ENCODE measurements around the gene NRK. TPM values are rescaled to one million over a fixed set of nuclear protein-coding genes. Genes with fewer than 3 reads are reported as not detected.
"Not testable (repeated sequence)": the region's sequence is repeated elsewhere in the genome, so short reads cannot be mapped to it uniquely, and the experiment has no call there.

NRK gene
- total RNA-seq, 2 experiments from 2014 or later, result not detected

- Mint-ChIP-seq H3K36me3 (ENCODE audit: low read depth) (no peaks in the 10 kb centered on the region), H3K9me3 (no peaks in the 10 kb centered on the region), H3K4me1 (ENCODE audit: low read depth) (no peaks in the 10 kb centered on the region), H3K4me3 (no peak overlapping the region), H3K27ac (no peak overlapping the region), H3K27me3 (no peaks in the 10 kb centered on the region)
- CTCF ChIA-PET, result no interaction called here
- DNase-seq, result no peak
- POLR2A ChIA-PET, result no interaction called here
- intact Hi-C loops (cut with micrococcal nuclease), result no loop called here
- no peak for ATAC-seq
- TF ChIP-seq, protein P1, sequence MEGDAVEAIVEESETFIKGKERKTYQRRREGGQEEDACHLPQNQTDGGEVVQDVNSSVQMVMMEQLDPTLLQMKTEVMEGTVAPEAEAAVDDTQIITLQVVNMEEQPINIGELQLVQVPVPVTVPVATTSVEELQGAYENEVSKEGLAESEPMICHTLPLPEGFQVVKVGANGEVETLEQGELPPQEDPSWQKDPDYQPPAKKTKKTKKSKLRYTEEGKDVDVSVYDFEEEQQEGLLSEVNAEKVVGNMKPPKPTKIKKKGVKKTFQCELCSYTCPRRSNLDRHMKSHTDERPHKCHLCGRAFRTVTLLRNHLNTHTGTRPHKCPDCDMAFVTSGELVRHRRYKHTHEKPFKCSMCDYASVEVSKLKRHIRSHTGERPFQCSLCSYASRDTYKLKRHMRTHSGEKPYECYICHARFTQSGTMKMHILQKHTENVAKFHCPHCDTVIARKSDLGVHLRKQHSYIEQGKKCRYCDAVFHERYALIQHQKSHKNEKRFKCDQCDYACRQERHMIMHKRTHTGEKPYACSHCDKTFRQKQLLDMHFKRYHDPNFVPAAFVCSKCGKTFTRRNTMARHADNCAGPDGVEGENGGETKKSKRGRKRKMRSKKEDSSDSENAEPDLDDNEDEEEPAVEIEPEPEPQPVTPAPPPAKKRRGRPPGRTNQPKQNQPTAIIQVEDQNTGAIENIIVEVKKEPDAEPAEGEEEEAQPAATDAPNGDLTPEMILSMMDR (IDR thresholded peaks at IDR 0.05), result no peak
Measured at GRCh38 chrX:105803891-105804290, 18.4 kb upstream of the NRK start.

DNA sequence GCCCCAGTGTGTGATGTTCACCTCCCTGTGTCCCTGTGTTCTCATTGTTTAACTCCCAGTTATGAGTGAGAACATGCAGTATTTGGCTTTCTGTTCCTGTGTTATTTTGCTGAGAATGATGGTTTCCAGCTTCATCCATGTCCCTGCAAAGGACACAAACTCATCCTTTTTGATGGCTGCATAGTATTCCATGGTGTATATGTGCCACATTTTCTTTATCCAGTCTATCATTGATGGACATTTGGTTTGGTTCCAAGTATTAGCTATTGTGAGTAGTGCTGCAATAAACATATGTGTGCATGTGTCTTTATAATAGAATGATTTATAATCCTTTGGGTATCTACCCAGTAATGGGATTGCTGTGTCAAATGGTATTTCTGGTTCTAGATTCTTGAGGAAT lies 16.7 kb upstream of the NRK start:
- H3K27me3 Mint-ChIP-seq; H3K27ac Mint-ChIP-seq; intact Hi-C loops (cut with micrococcal nuclease); H3K9me3 Mint-ChIP-seq; ATAC-seq; DNase-seq; H3K36me3 Mint-ChIP-seq (ENCODE audit: low read depth); POLR2A ChIA-PET; H3K4me3 Mint-ChIP-seq; CTCF ChIA-PET; H3K4me1 Mint-ChIP-seq (ENCODE audit: low read depth): not testable (repeated sequence)

- no peaks in the 10 kb centered on the region for H3K36me3 Mint-ChIP-seq (ENCODE audit: low read depth)
- POLR2A ChIA-PET, result no interaction called here
- H3K9me3 Mint-ChIP-seq, result no peaks in the 10 kb centered on the region
- DNase-seq (no peak), ATAC-seq (no peak)
- no peak overlapping the region for H3K4me3 Mint-ChIP-seq
- CTCF ChIA-PET, result no interaction called here
- intact Hi-C loops (cut with micrococcal nuclease), result no loop called here
- no peak overlapping the region for H3K27ac Mint-ChIP-seq
- TF ChIP-seq, protein P1 (IDR thresholded peaks at IDR 0.05), result no peak
- no peaks in the 10 kb centered on the region for H3K4me1 Mint-ChIP-seq (ENCODE audit: low read depth)
- H3K27me3 Mint-ChIP-seq, result peaks cover 8% of the 10 kb centered on the region
Measured at GRCh38 chrX:105816517-105816916, 5.8 kb upstream of the NRK start.

DNA sequence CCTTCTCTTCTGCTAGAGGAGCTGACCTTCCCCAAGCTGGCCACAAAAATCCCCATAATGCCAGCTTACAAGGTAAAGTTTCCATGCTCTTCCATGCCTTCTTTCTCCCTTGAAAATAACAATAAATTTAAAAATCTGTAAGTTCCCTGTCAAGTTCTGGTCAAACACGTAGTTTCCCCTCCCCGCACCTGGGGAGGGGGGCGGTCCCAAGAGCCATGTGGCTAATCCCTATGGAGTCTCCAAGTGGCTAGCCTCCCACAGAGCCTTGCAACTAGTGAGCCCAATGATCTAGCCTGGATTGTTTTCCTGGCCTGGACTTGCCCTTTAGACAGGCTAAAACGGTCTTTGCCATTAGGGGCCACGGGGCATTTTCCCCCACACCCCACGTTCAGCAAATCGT lies 2.1 kb upstream of the NRK start:
- H3K36me3 Mint-ChIP-seq (ENCODE audit: low read depth), result peaks cover 2% of the 10 kb centered on the region
- peaks cover 21% of the 10 kb centered on the region for H3K27me3 Mint-ChIP-seq
- intact Hi-C loops (cut with micrococcal nuclease), result no loop called here
- H3K27ac Mint-ChIP-seq, result no peak overlapping the region
- H3K4me3 Mint-ChIP-seq, result no peak overlapping the region
- CTCF ChIA-PET, result no interaction called here
- ATAC-seq (no peak), DNase-seq (no peak)
- no peaks in the 10 kb centered on the region for H3K9me3 Mint-ChIP-seq
- TF ChIP-seq, protein P1 (IDR thresholded peaks at IDR 0.05), result no peak
- H3K4me1 Mint-ChIP-seq (ENCODE audit: low read depth), result no peaks in the 10 kb centered on the region
- POLR2A ChIA-PET, result no interaction called here

DNA sequence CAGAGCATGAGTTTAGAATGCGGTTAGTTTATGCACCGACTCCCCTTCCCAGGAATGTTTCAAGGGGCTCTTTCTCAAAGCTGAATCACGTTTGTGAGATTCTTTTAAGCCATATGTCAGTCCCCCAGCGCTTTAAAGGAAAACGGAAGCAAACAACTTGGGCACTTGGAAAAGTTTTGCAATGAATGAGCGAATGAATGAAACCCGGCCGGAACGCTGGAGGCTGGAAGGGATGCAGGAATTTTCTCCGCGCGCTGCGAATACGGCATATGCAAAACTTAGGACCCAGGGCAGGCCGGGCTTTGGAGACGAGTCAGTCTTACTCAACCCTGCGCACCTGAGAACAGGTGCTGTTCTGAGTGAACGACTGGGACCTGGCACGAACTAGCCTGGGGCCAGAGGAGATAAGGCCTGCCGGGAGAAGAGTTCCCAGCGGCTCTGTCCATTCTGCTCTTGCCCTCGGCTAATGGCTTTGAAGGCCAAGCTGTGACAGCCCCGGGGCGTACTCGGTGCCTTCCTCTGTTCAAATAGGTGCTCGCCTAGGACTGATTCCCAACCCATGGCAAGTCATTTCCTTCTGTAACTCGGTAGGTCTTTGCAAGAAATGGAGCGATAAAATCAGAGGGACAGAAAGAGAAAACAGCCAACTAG lies 743 bp upstream of the NRK start:
- no peak for DNase-seq
- intact Hi-C loops (cut with micrococcal nuclease), result no loop called here
- no peaks in the 10 kb centered on the region for H3K4me1 Mint-ChIP-seq (ENCODE audit: low read depth)
- ATAC-seq, result no peak
- no peak overlapping the region for H3K27ac Mint-ChIP-seq
- ChIA-PET POLR2A (no interaction called here), CTCF (no interaction called here)
- H3K4me3 Mint-ChIP-seq, result no peak overlapping the region
- no peaks in the 10 kb centered on the region for H3K9me3 Mint-ChIP-seq
- H3K36me3 Mint-ChIP-seq (ENCODE audit: low read depth), result peaks cover 2% of the 10 kb centered on the region
- TF ChIP-seq, protein P1 (IDR thresholded peaks at IDR 0.05), result no peak
- peaks cover 21% of the 10 kb centered on the region for H3K27me3 Mint-ChIP-seq

DNA sequence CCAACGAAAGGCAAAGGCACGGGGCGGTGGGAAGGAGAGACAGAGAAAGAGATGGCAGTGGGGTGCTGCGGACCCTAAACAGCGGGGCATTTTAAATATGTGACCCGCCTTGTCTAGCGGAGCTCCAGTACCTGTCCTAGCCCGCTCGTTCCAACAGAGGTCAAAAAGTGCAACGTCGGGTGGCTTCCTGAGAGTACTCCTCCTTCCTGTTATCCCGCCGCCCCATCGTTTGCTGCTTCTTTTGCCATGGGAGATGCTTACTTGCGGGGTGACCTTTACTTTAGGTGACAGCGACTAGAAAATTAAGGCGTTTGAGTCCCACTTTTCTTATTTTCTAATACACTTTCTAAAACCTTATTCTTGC lies 735 bp downstream of the NRK start:
- ATAC-seq (no peak), DNase-seq (no peak)
- Mint-ChIP-seq H3K4me1 (ENCODE audit: low read depth) (no peaks in the 10 kb centered on the region), H3K36me3 (ENCODE audit: low read depth) (peaks cover 2% of the 10 kb centered on the region), H3K27me3 (peaks cover 21% of the 10 kb centered on the region), H3K4me3 (no peak overlapping the region), H3K9me3 (no peaks in the 10 kb centered on the region), H3K27ac (no peak overlapping the region)
- intact Hi-C loops (cut with micrococcal nuclease), result no loop called here
- TF ChIP-seq, protein P1 (IDR thresholded peaks at IDR 0.05), result no peak
- ChIA-PET CTCF (no interaction called here), POLR2A (no interaction called here)

Data from activated CD8-positive, alpha-beta T cell treated with anti-CD3 and anti-CD28 coated beads for 36 hours (primary cell).